SIG-M5 treated with dmso at 0.1 percent for 504 hours (cell line): ENCODE data around the gene PTPRG.

ENCODE experiments used
- DNase-seq: peaks from one replicate; lab custom pipeline; 2025; ENCODE audit not compliant: unreplicated experiment; lab: John Stamatoyannopoulos, UW

Gene PTPRG

DNA sequence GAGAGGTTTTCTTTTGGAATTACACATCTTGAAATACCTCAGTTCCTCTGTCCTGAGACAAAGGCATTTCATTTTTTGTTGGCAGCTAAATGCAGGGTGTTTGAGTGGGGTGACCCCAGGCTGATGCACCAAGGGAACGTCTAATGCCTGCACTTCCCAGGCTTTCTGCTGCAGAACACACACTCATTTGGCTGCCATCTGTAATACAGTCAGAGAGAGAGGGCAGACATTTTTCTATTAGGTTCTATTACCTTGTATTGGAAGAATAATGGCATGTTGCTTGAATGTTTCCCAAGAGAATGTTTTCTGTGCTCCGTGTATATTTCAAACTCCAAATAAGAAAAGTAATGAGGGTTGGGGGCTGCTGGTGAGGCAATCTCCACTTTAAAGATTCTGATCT lies 87.1 kb downstream of the PTPRG start:
- DNase-seq: no peak

DNA sequence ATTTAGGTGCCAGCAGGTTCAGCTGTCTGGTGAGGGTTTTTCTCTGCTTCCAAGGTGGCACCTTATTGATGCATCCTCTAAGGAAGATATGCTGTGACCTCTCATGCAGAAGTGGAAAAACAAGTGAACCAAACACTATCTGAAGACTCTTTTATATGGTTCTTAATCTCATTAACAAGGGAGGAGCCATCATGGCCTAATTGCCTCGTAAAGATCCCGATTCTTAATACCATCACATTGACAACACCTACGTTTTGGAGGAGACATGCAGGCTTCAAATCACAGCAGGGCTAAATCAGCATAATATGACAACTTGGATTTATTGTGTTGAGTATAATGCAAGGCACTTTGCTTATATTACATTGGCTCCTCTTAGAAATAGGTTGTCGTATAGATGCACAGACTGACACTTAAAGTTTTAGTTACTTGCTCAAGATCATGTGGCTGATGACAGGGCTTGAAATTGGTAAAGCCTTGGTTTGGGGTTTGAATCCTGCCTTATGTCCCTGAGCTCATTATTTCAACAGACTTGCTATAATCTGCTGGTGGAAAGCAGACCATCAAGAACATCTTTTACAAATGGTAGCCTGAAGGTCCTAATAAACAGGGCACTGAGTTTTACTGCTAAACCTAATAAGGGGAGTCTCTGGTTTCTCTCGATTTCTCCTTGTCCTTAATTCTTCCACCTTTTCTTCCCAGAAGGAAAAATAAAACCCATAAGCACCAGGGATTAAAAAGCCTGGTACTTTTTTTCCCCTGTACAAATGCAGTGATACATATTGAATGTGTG lies 88.2 kb downstream of the PTPRG start:
- DNase-seq: no peak

DNA sequence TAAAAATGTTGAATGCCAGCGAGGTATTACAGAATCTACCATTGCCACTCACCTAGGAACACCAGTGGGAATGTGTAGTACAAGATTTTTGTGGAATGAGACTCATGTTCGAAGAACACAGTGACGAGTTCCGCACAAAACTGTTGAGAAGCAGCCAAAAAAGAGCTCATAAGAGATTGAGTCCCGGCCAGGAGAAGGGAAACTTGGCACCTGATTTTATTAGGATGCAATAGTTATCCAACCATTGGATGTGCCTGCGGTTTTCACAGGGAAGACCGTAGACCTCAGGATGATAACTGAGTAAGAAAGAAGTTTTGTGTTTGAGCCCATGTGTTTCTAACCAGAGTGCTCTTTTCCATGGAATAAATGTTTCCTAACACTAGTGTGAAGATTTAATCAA lies 88.9 kb downstream of the PTPRG start:
- no peak for DNase-seq

DNA sequence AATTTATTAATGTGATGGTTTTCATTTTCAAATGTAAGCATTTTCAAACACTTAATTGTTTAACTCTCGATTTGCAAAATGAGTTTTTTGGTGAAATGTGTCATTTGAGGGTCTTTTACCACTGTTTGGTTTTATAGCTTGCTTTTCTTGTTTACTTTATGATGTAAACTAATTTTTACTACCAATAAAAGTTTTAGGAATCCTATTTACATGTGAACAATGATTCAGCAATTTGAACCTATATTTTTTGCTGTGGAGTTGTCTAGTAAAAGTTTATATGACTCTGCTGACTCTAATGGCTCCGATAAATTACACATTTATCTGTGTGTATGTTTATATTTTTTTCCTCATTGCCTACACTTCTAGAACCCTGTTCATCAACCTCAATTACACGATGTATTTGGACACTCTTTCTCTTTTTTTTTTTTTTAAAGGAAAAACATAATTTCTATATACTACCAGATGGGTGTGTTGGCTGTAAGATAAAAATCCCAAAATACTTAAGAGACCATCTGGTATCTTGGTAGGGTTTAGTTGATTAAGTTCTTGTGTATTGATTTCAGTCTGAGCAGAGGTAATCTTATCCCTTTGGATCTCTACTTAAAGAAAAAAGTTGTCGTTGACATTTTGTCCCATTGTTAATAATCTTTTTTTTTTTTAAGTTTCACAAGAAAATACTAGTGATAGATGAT lies 89.5 kb downstream of the PTPRG start:
- no peak for DNase-seq

DNA sequence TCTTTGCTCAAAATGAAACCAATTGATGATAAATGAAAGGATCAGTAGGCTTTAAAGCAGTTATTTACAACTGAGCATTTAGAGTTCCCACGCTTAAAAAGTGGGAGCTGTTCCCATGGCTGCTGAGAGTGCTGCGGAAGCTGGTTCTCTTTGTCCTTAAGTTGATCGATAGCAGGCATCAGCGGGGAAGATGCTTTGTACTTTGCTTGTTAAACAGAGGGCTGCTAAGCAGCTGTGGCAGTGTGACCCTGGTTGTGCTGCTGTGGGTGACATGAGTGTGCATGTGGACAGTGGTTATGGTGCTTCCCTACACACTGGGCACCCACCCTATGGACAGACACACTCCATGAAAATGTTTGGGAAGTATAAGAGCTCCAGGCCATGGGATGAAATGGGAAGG lies 96.3 kb downstream of the PTPRG start:
- no peak for DNase-seq

DNA sequence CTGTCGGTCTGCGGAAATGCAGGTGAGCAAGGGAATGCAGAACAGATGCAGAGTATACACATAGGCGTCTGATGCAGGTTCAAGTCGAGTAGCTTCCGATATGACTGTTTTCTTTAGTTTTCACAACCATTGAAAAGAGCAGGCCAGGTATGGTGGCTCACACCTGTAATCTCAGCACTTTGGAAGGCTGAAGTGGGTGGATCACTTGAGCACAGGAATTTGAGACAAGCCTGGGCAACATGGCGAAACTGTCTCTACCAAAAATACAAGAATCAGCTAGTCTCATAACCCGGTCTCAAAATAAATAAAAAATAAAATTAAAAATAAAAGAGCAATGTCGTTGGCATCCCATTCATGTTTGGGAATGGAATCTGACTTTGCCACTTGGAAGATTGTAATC lies 101.5 kb downstream of the PTPRG start:
- no peak for DNase-seq

DNA sequence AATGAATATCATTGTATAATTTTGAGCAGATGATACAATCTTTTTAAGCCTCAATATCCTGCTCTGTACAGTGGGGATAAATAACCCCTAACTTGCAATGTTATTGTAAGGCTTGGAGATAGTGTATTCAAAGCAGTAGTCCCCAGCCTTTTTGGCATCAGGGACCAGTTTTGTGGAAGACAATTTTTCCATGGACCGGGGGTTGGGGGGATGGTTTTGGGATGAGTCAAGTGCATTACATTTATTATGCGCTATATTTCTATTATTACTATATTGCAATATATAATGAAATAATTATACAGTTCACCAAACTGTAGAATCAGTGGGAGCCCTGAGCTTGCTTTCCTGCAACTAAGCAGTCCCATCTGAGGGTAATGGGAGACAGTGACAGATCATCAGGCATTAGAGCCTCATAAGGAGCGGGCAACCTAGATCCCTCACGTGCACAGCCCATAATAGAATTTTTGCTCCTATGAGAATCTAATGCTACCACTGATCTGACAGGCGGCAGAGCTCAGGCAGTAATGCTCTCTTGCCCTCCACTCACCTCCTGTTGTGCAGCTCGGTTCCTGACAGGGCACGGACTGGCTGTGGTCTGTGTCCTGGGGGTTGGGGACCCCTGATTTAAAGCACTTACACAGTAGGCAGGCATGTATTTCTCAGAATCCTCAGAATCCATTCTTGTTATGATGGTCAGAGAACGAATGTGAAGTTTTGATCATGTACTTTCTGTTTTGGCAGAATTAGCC lies 102.2 kb downstream of the PTPRG start:
- no peak for DNase-seq

DNA sequence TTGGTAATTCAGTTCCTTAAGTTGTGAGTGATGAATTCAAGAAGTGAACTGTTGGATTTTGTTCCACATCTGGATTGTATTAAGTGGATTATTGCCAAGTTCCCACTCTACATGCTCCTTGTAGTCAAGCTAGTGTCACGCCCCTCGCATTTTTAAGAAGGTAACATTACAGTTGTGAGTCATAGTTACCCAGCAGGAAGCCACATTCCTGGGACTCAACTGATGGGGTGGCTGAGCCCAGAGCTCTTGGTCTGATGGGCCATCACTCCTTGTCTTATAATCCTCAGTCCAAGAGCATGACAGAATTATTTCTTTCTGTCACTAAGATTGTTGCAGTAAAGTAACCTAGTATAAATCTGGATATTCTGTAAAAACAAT lies 102.7 kb downstream of the PTPRG start:
- no peak for DNase-seq

DNA sequence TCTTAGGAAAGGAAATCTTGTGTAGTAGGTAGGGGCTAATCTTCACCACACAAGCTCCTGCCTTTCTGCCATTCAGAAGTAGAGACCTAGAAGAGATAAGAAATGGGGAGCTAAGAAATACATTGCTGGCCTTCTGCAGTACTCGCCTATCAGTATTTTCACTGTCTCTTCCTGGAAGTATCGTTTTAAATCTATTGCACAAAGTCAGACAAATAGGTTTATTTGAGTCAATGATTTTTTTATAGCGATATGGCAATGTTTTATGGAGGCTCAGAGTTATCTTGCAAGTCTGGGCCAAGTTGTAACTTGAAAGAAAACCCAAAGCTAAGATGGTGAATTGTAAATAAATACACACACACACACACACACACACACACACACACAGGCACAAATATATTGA lies 103.8 kb downstream of the PTPRG start:
- DNase-seq: no peak

DNA sequence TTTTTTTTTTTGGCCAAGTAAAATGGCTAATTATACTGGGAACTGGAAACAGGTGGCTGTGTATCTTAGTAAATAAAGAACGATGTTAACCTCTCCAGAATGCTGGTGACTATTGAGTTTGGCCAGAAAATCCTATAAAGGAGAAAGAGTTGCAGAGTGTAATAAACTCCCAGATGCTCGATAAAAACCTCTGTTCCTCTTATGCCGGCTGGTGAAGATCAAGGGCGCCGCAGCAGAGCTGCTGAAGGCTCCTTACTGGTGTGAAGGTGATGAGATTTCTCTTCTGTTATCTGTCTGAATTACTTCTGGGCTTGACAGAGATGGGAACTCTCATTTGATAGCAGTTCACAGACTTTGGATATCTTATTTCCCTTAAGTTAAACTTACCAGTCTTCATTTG lies 104.6 kb downstream of the PTPRG start:
- DNase-seq: no peak

DNA sequence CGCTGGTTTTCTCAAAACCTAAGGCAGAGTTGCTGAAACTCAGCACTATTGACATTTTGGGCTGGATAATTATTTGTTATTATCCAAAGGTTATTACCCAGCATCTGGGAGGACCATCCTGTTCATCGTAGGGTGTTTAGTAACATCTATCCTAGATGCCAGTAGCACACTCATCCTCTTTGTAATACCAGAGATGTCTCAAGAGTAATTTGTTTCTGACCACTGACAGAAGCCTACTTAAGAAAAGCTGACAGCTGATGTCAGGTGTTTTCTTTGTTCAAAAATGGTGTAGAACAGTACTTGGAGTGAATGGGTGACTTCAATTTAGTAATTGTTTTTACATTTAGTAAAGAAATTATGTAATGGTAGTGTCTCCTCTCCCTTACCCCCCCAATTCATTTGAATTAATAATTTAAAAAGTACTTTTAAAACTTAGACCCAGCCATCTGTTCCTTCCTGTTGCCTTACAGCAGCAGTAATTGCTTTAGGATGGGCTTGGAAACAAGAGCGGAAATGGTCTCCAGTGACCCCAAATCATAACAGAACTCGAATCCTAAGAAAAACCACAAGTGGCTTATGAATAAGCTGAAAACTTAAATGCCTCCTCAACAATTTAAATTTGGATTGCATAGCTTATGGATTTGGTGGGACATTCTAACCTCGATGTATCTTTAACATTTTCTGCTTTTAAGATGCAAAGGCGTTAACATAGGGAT lies 105.4 kb downstream of the PTPRG start:
- DNase-seq: no peak

DNA sequence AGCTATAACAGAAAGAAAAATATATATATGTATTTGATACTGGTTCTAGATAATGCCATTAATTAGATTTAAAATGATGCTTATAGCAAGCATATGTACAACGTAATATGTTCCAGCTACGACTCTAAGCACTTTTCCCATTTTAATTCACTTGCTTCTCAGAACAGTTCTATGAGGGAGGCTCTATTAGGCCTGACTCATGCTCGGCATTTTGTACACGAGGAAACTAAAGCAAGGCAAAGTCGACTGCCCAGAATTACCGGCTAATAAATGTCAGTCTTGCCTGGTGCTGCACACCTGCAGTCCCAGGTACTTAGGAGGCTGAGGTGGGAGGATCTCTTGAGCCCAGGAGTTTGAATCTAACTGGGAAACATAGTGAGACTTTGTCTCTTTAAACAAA lies 106.0 kb downstream of the PTPRG start:
- no peak for DNase-seq

DNA sequence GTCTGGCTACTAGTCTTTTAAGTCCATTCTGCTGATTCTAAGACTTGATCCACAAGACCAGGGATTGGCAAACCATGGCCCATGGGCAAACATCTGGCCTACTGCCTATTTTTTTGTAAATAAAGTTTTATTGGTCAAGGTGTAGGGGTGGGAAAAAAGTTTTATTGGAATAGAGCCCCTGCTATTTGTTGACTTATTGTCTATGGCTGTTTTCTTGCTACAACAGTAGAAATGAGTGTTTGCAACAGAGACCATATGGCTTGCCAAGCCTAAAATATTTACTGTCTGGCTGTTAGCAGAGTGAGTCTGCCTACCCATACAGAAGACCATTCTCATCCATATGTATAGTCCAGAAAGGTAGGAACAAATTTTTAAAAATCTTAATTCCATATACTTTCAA lies 106.4 kb downstream of the PTPRG start:
- no peak for DNase-seq

DNA sequence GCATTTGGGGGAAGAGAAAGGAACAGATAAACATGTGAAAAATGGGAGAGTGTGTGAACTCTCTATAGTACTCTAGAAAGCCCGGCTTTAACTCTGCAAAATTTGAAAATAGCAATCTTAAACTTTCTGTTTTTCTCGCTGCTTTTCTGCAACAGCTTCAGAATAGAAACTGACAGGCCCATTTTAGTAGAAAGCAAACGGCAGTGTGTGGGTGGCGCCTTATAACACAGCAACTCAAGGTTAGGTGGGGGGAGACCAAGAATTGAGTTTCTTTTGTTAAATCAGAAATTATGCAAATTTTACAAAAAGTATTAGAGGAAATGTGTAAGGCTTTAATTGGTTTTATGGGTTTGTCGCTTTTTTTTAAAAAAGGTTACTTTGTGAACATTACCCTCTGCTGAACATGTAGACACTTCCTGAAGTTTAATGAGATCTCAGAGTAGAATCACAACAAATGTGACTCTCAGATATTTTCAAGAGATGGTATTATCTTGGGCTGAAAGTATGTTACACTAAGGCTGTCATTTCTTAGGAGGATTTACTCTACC lies 107.0 kb downstream of the PTPRG start:
- DNase-seq: no peak

DNA sequence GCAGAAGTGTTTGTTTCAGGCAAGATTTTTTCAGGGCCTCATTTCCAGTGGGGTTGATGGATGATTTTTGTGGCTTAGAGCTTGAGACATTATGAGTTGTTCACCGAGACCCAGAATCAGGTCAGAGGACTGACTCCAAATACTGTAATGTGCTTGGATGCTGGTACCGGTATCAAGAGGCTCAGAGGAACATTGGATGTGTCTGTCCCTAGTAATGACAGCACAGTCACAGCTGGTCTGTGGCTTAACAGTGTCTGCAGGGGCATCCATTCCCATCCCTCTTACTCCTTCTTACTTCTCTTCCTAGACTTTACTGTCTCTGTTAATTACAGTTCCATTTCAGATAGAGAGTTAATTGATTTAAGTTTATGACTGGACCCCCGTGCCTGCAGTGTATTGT lies 107.8 kb downstream of the PTPRG start:
- no peak for DNase-seq

DNA sequence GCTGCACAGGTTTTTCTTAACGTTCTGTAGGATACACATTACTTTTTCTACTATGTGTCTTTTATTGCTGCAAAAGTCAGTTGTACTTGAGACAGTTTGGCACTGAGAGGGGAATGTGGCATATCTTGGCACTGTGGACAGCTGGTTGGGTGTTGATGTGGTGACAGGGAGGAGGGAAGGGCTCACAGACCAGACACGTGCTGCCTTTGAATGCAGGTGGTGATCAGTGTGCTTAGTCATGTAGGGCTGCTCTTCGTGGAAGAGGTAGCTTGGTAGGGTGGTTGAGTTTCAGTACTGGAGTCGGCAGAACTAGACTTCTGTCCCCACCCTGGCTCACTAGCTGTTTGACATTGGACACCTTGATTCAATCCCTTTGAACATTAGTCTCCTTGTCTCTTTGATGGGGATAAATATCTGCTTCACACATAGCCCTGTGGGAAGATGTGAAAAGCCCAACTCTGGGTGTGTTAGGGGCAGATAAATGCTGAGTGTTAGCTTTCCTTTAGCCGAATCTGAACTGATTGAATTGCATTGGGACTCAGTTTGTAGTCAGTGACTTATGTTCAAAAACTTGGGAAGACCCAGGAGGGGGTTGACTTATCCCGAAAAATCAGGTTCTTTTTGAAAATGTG lies 108.4 kb downstream of the PTPRG start:
- no peak for DNase-seq

DNA sequence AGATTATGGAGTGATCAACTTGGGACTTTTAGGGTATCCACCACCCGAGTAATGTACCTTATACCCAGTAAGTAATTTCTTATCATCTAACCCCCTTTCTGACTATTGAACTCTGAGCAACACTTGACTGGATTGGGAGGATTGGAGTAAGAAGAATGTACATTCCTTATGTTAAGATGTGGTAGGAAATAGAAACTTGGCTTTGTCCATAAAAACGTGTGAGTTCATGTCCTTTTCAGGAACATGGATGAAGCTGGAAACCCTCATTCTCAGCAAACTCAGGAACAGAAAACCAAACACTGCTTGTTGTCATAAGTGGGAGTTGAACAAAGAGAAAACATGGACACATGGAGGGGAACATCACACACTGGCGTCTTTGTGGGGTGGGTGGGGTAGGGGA lies 112.3 kb downstream of the PTPRG start:
- DNase-seq: no peak

DNA sequence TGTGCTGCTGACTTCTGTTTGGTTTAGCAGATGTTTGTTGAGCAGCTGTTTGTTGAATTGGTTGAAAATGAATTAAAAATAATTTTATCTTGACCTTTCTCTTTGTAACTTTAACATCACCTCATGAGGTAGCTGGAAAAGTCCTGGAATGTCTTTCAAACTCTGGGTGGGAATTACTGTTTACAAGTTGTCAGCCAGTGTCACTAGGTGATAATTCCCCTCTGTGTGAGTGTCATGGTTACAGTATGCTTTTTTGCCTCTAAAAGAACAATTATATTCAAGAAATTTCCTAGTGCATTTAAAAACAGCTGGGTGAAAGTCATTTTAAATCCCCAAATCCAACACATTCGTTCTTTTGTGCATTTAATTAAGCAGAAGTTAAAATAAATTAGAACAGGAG lies 113.2 kb downstream of the PTPRG start:
- DNase-seq: no peak

DNA sequence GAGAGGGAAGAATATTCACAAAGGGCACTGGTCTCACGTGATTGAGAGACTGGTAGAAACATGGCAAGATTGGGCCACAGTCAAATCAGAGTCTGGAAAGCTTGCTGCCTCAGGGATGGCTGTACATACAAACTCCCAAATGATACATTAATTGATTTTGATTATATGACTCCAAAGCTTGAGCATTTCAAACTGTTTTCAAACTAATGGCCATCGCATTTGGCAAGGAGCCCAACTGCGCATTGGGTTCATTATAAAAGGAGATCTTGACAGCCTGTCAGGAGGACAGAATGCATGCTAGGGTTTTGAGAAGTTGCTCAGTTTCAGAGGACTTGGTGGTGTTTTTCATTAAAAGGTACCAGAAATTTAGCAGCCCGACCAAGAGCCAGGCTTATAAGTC lies 117.7 kb downstream of the PTPRG start:
- DNase-seq: no peak

DNA sequence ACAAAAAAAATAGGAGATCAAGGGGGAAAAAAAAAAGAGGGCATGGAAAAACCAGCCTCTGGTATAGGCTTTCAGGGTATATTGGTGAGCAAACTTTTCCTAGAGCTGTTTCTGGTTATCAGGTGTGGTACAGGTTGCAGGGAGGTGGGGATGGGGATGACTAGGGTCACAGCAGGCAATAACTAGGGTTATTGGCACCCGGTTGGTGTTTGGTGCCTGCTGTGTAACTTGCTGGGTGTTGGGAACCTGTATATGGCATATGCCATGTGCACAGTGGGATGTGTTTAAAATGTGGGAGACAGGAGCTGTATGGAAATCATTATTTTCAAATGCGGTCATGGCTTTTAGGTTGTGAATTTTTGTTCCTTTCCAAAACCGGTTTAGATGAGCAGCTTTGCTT lies 119.2 kb downstream of the PTPRG start:
- DNase-seq: no peak

DNA sequence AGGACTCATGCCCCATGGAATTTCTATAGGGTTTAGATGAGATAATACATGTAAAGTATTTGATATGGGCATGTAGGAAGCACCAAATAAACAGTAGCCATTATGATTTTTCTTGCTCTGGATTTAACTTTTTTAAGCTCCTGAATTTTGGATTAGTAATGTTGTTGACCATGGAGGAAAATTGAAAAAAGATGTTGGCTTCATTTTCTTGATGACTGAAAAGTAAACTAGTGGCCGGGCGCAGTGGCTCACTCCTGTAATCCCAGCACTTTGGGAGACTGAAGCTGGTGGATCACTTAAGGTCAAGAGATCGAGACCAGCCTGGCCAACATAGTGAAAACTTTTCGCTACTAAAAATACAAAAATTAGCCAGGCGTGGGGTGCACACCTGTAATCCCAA lies 120.3 kb downstream of the PTPRG start:
- DNase-seq: no peak
